ENCODE data around the gene PPP1R9B.

Gene PPP1R9B

GRCh38 chr17:50087912-50088405 lies 62.5 kb downstream of the PPP1R9B start:
- FAIRE-seq = no peak

GRCh38 chr17:50087246-50087911 lies 63.1 kb downstream of the PPP1R9B start:
- FAIRE-seq = no peak

Data from islet of Langerhans (tissue), 1 donor.